Measurements from ENCODE around the gene DHFR.

Gene DHFR

GRCh38 chr5:80655231-80655774 lies 520 bp upstream of the DHFR start:
- DNase-seq (ENCODE audit: low read depth in 2 of 3, low spot score in 1 of 3) = no peak

GRCh38 chr5:80654054-80654390 lies 761 bp downstream of the DHFR start:
- peak in 2 of 3 donors; percentile 18 to 21 for DNase-seq (ENCODE audit: low read depth in 2 of 3, low spot score in 1 of 3)

GRCh38 chr5:80653502-80653901 lies 1.3 kb downstream of the DHFR start:
- no peak for DNase-seq (ENCODE audit: low read depth in 2 of 3, low spot score in 1 of 3)

- no peak for DNase-seq (ENCODE audit: low read depth in 2 of 3, low spot score in 1 of 3)
These were observed 7.9 kb downstream of the DHFR start for GRCh38 chr5:80646926-80647325.

- DNase-seq (ENCODE audit: low read depth in 2 of 3, low spot score in 1 of 3) = no peak
These were observed 9.9 kb downstream of the DHFR start for GRCh38 chr5:80644900-80645299.

GRCh38 chr5:80641353-80641752 lies 13.4 kb downstream of the DHFR start:
- DNase-seq (ENCODE audit: low read depth in 2 of 3, low spot score in 1 of 3) = no peak

- no peak for DNase-seq (ENCODE audit: low read depth in 2 of 3, low spot score in 1 of 3)
These were observed 20.6 kb downstream of the DHFR start for GRCh38 chr5:80634193-80634592.

- no peak for DNase-seq (ENCODE audit: low read depth in 2 of 3, low spot score in 1 of 3)
These were observed 22.1 kb downstream of the DHFR start for GRCh38 chr5:80632700-80633099.

GRCh38 chr5:80631278-80632259 lies 23.2 kb downstream of the DHFR start:
- no peak for DNase-seq (ENCODE audit: low read depth in 2 of 3, low spot score in 1 of 3)

GRCh38 chr5:80629281-80629680 lies 25.5 kb downstream of the DHFR start:
- no peak for DNase-seq (ENCODE audit: low read depth in 2 of 3, low spot score in 1 of 3)

GRCh38 chr5:80625230-80625629 lies 29.6 kb downstream of the DHFR start:
- no peak for DNase-seq (ENCODE audit: low read depth in 2 of 3, low spot score in 1 of 3)

- DNase-seq (ENCODE audit: low read depth in 2 of 3, low spot score in 1 of 3) = no peak
These were observed 30.8 kb downstream of the DHFR start for GRCh38 chr5:80623999-80624398.

- no peak for DNase-seq (ENCODE audit: low read depth in 2 of 3, low spot score in 1 of 3)
These were observed 32.0 kb downstream of the DHFR start for GRCh38 chr5:80622756-80623155.

- DNase-seq (ENCODE audit: low read depth in 2 of 3, low spot score in 1 of 3) = no peak
These were observed 34.6 kb downstream of the DHFR start for GRCh38 chr5:80620211-80620610.

- DNase-seq (ENCODE audit: low read depth in 2 of 3, low spot score in 1 of 3) = no peak
These were observed 35.7 kb downstream of the DHFR start for GRCh38 chr5:80619086-80619485.

- no peak for DNase-seq (ENCODE audit: low read depth in 2 of 3, low spot score in 1 of 3)
These were observed 36.3 kb downstream of the DHFR start for GRCh38 chr5:80618438-80618837.

GRCh38 chr5:80615266-80615914 lies 39.4 kb downstream of the DHFR start:
- no peak for DNase-seq (ENCODE audit: low read depth in 2 of 3, low spot score in 1 of 3)

- no peak for DNase-seq (ENCODE audit: low read depth in 2 of 3, low spot score in 1 of 3)
These were observed 45.1 kb downstream of the DHFR start for GRCh38 chr5:80609692-80610091.

- no peak for DNase-seq (ENCODE audit: low read depth in 2 of 3, low spot score in 1 of 3)
These were observed 46.1 kb downstream of the DHFR start for GRCh38 chr5:80608731-80609130.

GRCh38 chr5:80607832-80608231 lies 47.0 kb downstream of the DHFR start:
- DNase-seq (ENCODE audit: low read depth in 2 of 3, low spot score in 1 of 3) = no peak

- DNase-seq (ENCODE audit: low read depth in 2 of 3, low spot score in 1 of 3) = no peak
These were observed 47.4 kb downstream of the DHFR start for GRCh38 chr5:80607343-80607742.
